ENCODE measurements around the gene INSM1.

Gene INSM1

DNA sequence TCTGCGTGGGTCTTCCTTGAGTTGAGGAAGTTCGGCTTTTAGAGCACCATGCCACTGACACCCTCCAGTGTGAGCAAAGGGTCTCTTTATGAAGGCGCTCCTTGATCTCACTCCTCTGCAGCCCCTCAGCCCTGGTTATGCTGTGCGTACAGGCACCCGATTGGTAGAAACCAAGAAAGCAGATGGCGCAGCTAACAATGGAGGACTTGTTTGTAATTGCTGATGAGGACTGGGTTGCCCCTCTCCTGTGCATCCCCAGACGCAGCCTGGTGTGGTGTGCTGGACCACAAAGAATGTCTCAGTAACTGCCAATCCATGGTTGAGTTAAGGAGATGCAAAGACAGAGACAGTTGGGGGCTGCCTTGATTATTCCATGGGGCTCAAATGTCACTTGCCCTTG is 30.2 kb downstream of the INSM1 start:
- no peak overlapping the region for H3K9ac ChIP-seq (ENCODE audit: low read length)
- TF ChIP-seq EZH2phosphoT487 (IDR thresholded peaks at IDR 0.05; ENCODE audit: low read length) = no peak
- TF ChIP-seq EZH2 (optimal IDR thresholded peaks at IDR 0.05; ENCODE audit: low read depth, low read length) = no peak
- TF ChIP-seq, protein P1, sequence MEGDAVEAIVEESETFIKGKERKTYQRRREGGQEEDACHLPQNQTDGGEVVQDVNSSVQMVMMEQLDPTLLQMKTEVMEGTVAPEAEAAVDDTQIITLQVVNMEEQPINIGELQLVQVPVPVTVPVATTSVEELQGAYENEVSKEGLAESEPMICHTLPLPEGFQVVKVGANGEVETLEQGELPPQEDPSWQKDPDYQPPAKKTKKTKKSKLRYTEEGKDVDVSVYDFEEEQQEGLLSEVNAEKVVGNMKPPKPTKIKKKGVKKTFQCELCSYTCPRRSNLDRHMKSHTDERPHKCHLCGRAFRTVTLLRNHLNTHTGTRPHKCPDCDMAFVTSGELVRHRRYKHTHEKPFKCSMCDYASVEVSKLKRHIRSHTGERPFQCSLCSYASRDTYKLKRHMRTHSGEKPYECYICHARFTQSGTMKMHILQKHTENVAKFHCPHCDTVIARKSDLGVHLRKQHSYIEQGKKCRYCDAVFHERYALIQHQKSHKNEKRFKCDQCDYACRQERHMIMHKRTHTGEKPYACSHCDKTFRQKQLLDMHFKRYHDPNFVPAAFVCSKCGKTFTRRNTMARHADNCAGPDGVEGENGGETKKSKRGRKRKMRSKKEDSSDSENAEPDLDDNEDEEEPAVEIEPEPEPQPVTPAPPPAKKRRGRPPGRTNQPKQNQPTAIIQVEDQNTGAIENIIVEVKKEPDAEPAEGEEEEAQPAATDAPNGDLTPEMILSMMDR (IDR thresholded peaks at IDR 0.05; ENCODE audit: low read length) = no peak
- H3K4me1 ChIP-seq (ENCODE audit: low read length) = no peaks in the 10 kb centered on the region

DNA sequence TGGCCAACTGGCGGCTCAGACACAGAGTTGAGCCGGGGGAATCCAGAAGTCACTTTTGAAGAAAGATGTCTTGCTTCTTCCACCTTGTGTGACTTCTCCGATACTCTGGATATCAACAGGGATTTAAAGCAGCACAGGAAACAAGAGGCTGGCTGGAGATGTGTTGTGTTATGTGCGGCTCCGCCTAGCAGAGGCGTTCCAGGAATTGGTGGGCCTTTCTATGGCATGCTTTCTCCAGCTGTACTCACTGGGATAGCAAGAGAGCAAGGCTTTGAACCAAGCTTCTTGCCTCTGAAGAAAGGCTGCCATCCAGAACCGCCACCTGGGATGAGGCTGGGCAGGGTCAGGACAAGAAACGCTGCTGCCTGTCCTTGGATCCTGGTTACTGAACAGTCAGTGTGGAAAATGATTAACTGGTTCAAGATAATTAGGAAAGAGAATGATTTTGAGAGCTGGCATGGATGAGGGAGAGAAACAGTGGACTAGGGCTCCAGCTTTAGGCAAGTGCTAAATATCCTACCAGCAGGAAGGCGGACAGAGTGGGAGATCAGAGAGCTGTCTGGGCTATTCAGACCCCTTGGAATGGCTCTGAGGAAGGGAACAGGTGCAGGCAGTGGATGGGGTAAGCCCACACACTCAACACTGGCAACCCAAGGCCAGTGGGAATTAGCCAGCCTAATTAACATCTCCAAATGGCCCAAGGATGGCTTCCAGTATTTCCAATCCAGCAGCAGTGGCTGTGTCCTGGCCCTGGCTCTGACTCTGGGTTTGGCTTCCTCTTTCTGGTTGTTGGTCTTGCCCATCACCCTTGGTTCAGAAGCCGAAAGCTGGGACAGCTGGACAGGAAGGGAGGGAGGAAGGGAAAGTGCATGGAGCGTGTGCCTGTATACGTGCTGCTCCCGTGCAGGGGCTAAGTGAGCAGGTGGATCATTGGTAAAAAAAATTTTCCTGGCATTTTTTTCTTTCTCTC is 31.9 kb downstream of the INSM1 start:
- H3K4me1 ChIP-seq (ENCODE audit: low read length) = no peaks in the 10 kb centered on the region
- no peaks in the 10 kb centered on the region for H4K20me1 ChIP-seq (ENCODE audit: insufficient read depth, low read length)
- no peaks in the 10 kb centered on the region for H3K9me2 ChIP-seq (replicated peaks; ENCODE audit: insufficient read depth, low read length)
- H3K4me3 ChIP-seq (ENCODE audit: low read length) = no peak overlapping the region
- TF ChIP-seq, protein P1 (IDR thresholded peaks at IDR 0.05; ENCODE audit: low read length) = no peak
- no peak for TF ChIP-seq EZH2 (optimal IDR thresholded peaks at IDR 0.05; ENCODE audit: low read depth, low read length)
- no peak for TF ChIP-seq EZH2phosphoT487 (IDR thresholded peaks at IDR 0.05; ENCODE audit: low read length)
- no peaks in the 10 kb centered on the region for H3K36me3 ChIP-seq (replicated peaks; ENCODE audit: insufficient read depth, low read length)
- no peaks in the 10 kb centered on the region for H3K27me3 ChIP-seq (replicated peaks; ENCODE audit: insufficient read depth, low read length)
- H3K9me3 ChIP-seq (replicated peaks; ENCODE audit: insufficient read depth, low read length) = no peaks in the 10 kb centered on the region
- no peak overlapping the region for H3K4me2 ChIP-seq (ENCODE audit: low read depth, low read length)
- no peak overlapping the region for H3K27ac ChIP-seq (ENCODE audit: low read length)
- no peaks in the 10 kb centered on the region for H3K79me2 ChIP-seq (ENCODE audit: low read length)
- no peak overlapping the region for H2AFZ ChIP-seq (ENCODE audit: low read length)
- no peaks in the 10 kb centered on the region for H3F3A ChIP-seq (ENCODE audit: insufficient read depth, low read length)
- no peak overlapping the region for H3K9ac ChIP-seq (ENCODE audit: low read length)
- no peak for DNase-seq

More for the DNA sequence above, 30.2 kb downstream of the INSM1 start:
- no peak for DNase-seq
- Histone ChIP-seq H3K4me2 (ENCODE audit: low read depth, low read length) (no peak overlapping the region), H3K36me3 (replicated peaks; ENCODE audit: insufficient read depth, low read length) (no peaks in the 10 kb centered on the region), H3F3A (ENCODE audit: insufficient read depth, low read length) (no peaks in the 10 kb centered on the region), H4K20me1 (ENCODE audit: insufficient read depth, low read length) (no peaks in the 10 kb centered on the region), H3K4me3 (ENCODE audit: low read length) (no peak overlapping the region), H3K9me3 (replicated peaks; ENCODE audit: insufficient read depth, low read length) (no peaks in the 10 kb centered on the region), H3K9me2 (replicated peaks; ENCODE audit: insufficient read depth, low read length) (no peaks in the 10 kb centered on the region), H3K27me3 (replicated peaks; ENCODE audit: insufficient read depth, low read length) (no peaks in the 10 kb centered on the region), H3K79me2 (ENCODE audit: low read length) (no peaks in the 10 kb centered on the region), H2AFZ (ENCODE audit: low read length) (no peak overlapping the region), H3K27ac (ENCODE audit: low read length) (no peak overlapping the region)

DNA sequence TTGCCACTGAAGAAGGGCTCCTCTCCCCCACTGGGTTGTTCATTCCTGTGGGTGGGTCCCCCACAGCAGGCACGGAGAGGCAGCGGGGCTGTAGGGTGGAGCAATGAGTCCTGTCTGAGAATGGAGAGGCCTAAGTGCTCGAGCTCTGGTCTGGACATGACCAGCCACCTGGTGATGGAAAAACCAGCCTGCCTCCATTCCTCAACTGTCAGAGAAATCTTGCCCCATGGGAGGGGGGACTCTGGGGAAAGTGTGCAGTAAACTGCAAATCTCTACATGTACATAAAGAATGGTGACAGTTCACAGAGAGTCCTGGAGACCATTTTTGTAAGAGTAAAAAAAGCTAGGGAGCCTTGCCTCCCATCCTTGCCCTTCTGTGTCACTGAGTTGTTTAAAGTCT is 34.1 kb downstream of the INSM1 start:
- no peaks in the 10 kb centered on the region for H3K36me3 ChIP-seq (replicated peaks; ENCODE audit: insufficient read depth, low read length)

More for the DNA sequence above, 34.1 kb downstream of the INSM1 start:
- DNase-seq = no peak
- Histone ChIP-seq H2AFZ (ENCODE audit: low read length) (no peak overlapping the region), H3K4me3 (ENCODE audit: low read length) (no peak overlapping the region), H3K27ac (ENCODE audit: low read length) (no peak overlapping the region), H3K9me2 (replicated peaks; ENCODE audit: insufficient read depth, low read length) (no peaks in the 10 kb centered on the region), H3K79me2 (ENCODE audit: low read length) (no peaks in the 10 kb centered on the region), H4K20me1 (ENCODE audit: insufficient read depth, low read length) (no peaks in the 10 kb centered on the region), H3K4me2 (ENCODE audit: low read depth, low read length) (no peak overlapping the region), H3K9ac (ENCODE audit: low read length) (no peak overlapping the region), H3K4me1 (ENCODE audit: low read length) (no peaks in the 10 kb centered on the region), H3K27me3 (replicated peaks; ENCODE audit: insufficient read depth, low read length) (no peaks in the 10 kb centered on the region), H3F3A (ENCODE audit: insufficient read depth, low read length) (no peaks in the 10 kb centered on the region), H3K9me3 (replicated peaks; ENCODE audit: insufficient read depth, low read length) (no peaks in the 10 kb centered on the region)
- TF ChIP-seq, protein P1 (IDR thresholded peaks at IDR 0.05; ENCODE audit: low read length) = no peak
- TF ChIP-seq EZH2 (optimal IDR thresholded peaks at IDR 0.05; ENCODE audit: low read depth, low read length) (no peak), EZH2phosphoT487 (IDR thresholded peaks at IDR 0.05; ENCODE audit: low read length) (no peak)

All from MM.1S (cell line).